Esophagus squamous epithelium (tissue), 5 donors: ENCODE results near the gene SCNM1. TPM values are rescaled to one million over a fixed set of nuclear protein-coding genes. Genes with fewer than 3 reads are reported as not detected.
"Not testable (repeated sequence)": the region's sequence is repeated elsewhere in the genome, so short reads cannot be mapped to it uniquely, and the experiment has no call there.

Source experiments
- DNase-seq: peaks from one replicate; lab custom pipeline; 2025; lab: John Stamatoyannopoulos, UW
- H3K27ac ChIP-seq, 4 donors: fragments of 200-600 bp; sonication (generic); one replicate each; pipeline ENCODE4 v1.5.1; 2016 to 2019; ENCODE audit warnings: mild to moderate bottlenecking in 1 of 4
- H3K27me3 ChIP-seq, 4 donors: fragments of 200-600 bp; sonication (generic); 1 replicate in 3 of 4; 2 replicates in 1 of 4; pipeline versions ENCODE4 v1.5.1 to v1.6.0; 2017 to 2021; ENCODE audit warnings: antibody characterized with exemption in 1 of 4
- H3K36me3 ChIP-seq, 3 donors: fragments of 200-600 bp; sonication (generic); one replicate each; pipeline ENCODE4 v1.5.1; 2016 to 2019
- H3K4me1 ChIP-seq, 3 donors: fragments of 200-600 bp; sonication (generic); one replicate each; pipeline ENCODE4 v1.5.1; 2017 to 2019
- H3K4me3 ChIP-seq, 4 donors: fragments of 200-600 bp; sonication (generic); 1 replicate in 3 of 4; 2 replicates in 1 of 4; pipeline ENCODE4 v1.5.1; 2016 to 2019; ENCODE audit warnings: mild to moderate bottlenecking in 2 of 4, moderate library complexity in 1 of 4
- H3K9me3 ChIP-seq, 3 donors: fragments of 200-600 bp; sonication (generic); one replicate each; pipeline ENCODE4 v1.5.1; 2016 to 2019
- POLR2A ChIP-seq, 4 donors: fragments of 450-650 bp; IDR thresholded peaks; one replicate each; pipeline ENCODE4 v1.6.1; 2017; ENCODE audit warnings: antibody characterized with exemption in 4 of 4, mild to moderate bottlenecking in 4 of 4, moderate library complexity in 3 of 4
- WGBS, 2 donors: methylation state at CpG; one replicate each; pipeline ENCODE4 v1.1.5; 2018; 5-methylcytosine and 5-hydroxymethylcytosine counted together
- intact Hi-C: fragments of 100-400 bp; cut with DNase I; formaldehyde crosslinking; loops from one replicate; pipeline ENCODE4 v1.15.0; 2022
- total RNA-seq, 4 donors: library from RNA; depleted of rRNA; stranded (reverse); fragments of >200 nt; gene quantifications; one replicate each; pipeline ENCODE4 v1.1.0, GENCODE V29; 2016
- TF ChIP-seq, protein P1 (sequence below), 6 experiments: fragments of 450-650 bp in 4 of 6; fragments of 200-600 bp in 2 of 6; sonication (generic) in 2 of 6; IDR thresholded peaks; one replicate each; pipeline ENCODE4 v1.5.1; 2016 to 2019; ENCODE audit warnings: antibody characterized with exemption in 6 of 6, mild to moderate bottlenecking in 4 of 6, moderate library complexity in 4 of 6
- donor health status: DM: yes; HTN: yes; CAD: no.

SCNM1 gene
- total RNA-seq, 4 donors from 2014 or later: 15.2 to 29.8 (median 18.5) TPM

GRCh38 chr1:151175863-151176262, 9.9 kb downstream of the SCNM1 start, which contains the start of gene TMOD4:
Gene TMOD4, minus strand, starts transcription at chr1:151175981. Its CDS starts 1,106 bp downstream, at chr1:151174875.
- Histone ChIP-seq H3K9me3 (no peaks in the 10 kb centered on the region), H3K4me1 (peaks cover 0 to 12% (median 0%) of the 10 kb centered on the region in 3 donors), H3K4me3 (no peak within 1 kb of the TSS), H3K27ac (peak within 1 kb of the TSS; percentile 14 to 75 (median 56)), H3K36me3 (peaks cover 21 to 89% (median 33%) of the 10 kb centered on the region in 3 donors), H3K27me3 (no peaks in the 10 kb centered on the region)
- intact Hi-C loops: no loop called here
- TF ChIP-seq, protein P1, sequence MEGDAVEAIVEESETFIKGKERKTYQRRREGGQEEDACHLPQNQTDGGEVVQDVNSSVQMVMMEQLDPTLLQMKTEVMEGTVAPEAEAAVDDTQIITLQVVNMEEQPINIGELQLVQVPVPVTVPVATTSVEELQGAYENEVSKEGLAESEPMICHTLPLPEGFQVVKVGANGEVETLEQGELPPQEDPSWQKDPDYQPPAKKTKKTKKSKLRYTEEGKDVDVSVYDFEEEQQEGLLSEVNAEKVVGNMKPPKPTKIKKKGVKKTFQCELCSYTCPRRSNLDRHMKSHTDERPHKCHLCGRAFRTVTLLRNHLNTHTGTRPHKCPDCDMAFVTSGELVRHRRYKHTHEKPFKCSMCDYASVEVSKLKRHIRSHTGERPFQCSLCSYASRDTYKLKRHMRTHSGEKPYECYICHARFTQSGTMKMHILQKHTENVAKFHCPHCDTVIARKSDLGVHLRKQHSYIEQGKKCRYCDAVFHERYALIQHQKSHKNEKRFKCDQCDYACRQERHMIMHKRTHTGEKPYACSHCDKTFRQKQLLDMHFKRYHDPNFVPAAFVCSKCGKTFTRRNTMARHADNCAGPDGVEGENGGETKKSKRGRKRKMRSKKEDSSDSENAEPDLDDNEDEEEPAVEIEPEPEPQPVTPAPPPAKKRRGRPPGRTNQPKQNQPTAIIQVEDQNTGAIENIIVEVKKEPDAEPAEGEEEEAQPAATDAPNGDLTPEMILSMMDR (IDR thresholded peaks at IDR 0.05): peak in 4 of 6 experiments; percentile 22 to 44 (median 35)
- no peak for TF ChIP-seq POLR2A (IDR thresholded peaks at IDR 0.05)
- 55 to 62% methylated on average over 4 of the region's 4 CpGs for WGBS, 2 donors
- no peak for DNase-seq

DNA sequence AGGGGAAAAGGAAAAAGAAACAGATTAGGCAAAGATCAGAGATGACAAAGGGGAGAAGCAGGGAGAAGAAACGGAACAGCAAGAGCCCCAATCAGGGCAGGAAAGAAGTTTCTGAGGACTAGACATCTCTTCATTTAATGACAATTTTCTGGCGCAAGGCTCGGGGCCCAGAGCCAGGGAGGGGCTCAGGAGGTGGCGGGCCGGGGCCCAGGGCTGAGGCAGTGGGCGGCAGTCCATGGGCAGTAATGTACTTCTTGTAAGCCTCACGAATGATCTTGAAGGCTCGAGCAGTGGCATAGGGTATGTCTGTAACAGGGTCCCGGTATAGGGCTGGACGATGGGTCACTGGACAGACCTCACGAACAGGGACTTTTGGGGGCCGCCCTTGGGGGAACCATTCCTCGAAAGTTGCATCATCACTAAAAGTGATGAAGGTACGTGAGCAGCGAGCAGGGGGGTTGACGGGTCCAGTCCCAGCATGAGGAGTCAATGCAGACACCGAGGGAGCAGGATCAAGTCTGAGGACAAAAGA, 10.6 kb downstream of the SCNM1 start:
- no peaks in the 10 kb centered on the region for H3K9me3 ChIP-seq
- H3K4me1 ChIP-seq: peaks cover 0 to 12% (median 0%) of the 10 kb centered on the region in 3 donors
- no peak overlapping the region for H3K4me3 ChIP-seq
- TF ChIP-seq, protein P1 (IDR thresholded peaks at IDR 0.05): no peak
- TF ChIP-seq POLR2A (IDR thresholded peaks at IDR 0.05): no peak
- WGBS, 2 donors: 82 to 88% methylated on average over 16 to 17 of the region's 17 CpGs
- intact Hi-C loops: no loop called here
- H3K27ac ChIP-seq: peak overlapping the region in 3 of 4 donors; percentile 44 to 64 (median 48)
- DNase-seq: no peak
- peaks cover 27 to 89% (median 34%) of the 10 kb centered on the region in 3 donors for H3K36me3 ChIP-seq
- H3K27me3 ChIP-seq: no peaks in the 10 kb centered on the region

DNA sequence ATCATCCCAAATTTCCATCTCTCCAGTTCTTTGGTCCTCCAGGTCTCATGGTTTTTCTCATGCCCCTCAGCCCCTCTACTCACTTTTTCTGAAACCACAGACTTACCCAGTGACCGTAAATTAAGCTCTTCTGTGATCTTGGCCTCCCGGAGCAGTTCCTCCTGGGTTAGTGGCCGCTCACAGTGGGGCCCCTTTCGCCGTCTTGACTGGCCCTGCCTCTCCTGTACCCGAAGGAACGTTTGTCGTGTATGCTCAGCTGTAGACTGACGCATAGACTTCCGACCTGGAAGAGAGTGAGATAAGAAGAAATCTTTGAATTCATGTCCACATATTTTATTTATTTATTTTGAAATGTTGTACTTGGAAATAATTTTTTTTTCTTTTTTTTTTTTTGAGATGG, 18.3 kb downstream of the SCNM1 start:
- WGBS, 2 donors: 95 to 97% methylated on average over 10 of the region's 10 CpGs

GRCh38 chr1:151187205-151187604, 21.3 kb downstream of the SCNM1 start:
- Histone ChIP-seq H3K4me3 (no peak overlapping the region), H3K36me3 (peaks cover under 1 to 38% (median 19%) of the 10 kb centered on the region in 3 donors), H3K27ac (peak overlapping the region in 3 of 4 donors; percentile 49 to 91 (median 84)), H3K27me3 (no peaks in the 10 kb centered on the region), H3K4me1 (peaks cover 10 to 39% (median 31%) of the 10 kb centered on the region in 3 donors), H3K9me3 (no peaks in the 10 kb centered on the region)
- intact Hi-C loops: no loop called here
- TF ChIP-seq, protein P1 (IDR thresholded peaks at IDR 0.05): no peak
- TF ChIP-seq POLR2A (IDR thresholded peaks at IDR 0.05): no peak
- 52 to 67% methylated on average over 1 of the region's 1 CpG for WGBS, 2 donors
- no peak for DNase-seq

More for the DNA sequence above, 18.3 kb downstream of the SCNM1 start:
- DNase-seq: no peak
- intact Hi-C loops: no loop called here
- peaks cover 8 to 30% (median 25%) of the 10 kb centered on the region in 3 donors for H3K4me1 ChIP-seq
- H3K27me3 ChIP-seq: no peaks in the 10 kb centered on the region
- no peak overlapping the region for H3K27ac ChIP-seq
- peaks cover 17 to 68% (median 34%) of the 10 kb centered on the region in 3 donors for H3K36me3 ChIP-seq
- no peak overlapping the region for H3K4me3 ChIP-seq
- no peak for TF ChIP-seq POLR2A (IDR thresholded peaks at IDR 0.05)
- TF ChIP-seq, protein P1 (IDR thresholded peaks at IDR 0.05): no peak
- no peaks in the 10 kb centered on the region for H3K9me3 ChIP-seq

DNA sequence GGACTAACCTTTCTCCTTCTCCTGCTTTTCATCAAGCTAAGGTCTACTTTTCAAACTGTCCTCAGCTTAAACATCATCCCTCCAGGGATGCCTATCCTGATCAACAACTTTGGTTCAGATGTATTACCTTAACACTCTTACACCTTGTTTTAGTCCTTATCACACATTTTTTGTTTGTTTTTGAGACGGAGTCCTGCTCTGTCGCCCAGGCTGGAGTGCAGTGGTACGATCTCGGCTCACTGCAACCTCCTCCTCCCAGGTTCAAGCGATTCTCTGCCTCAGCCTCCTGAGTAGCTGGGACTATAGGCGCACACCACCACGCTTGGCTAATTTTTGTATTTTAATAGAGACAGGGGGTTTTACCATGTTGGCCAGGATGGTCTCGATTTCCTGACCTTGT, 22.7 kb downstream of the SCNM1 start:
- DNase-seq, H3K9me3 ChIP-seq, intact Hi-C loops, H3K27me3 ChIP-seq: not testable (repeated sequence)
- 64 to 81% methylated on average over 4 to 8 of the region's 8 CpGs for WGBS, 2 donors
- Histone ChIP-seq H3K27ac (peak overlapping the region; percentile 84 to 91 (median 90)), H3K4me1 (peaks cover 10 to 39% (median 31%) of the 10 kb centered on the region in 3 donors), H3K36me3 (peaks cover 0 to 23% (median 14%) of the 10 kb centered on the region in 3 donors), H3K4me3 (peak overlapping the region in 3 of 4 donors; percentile 61 to 86 (median 84))
